HG03108 (cell line): Measurements from ENCODE around the gene SLIT3.
"Not testable (repeated sequence)": the region's sequence is repeated elsewhere in the genome, so short reads cannot be mapped to it uniquely, and the experiment has no call there.

Experiments used
- ATAC-seq: cut with Tn5 transposase; IDR thresholded peaks from one replicate; pipeline ENCODE4 v1.9.1; 2021; ENCODE audit warnings: moderate library complexity; ENCODE audit not compliant: unreplicated experiment

Gene SLIT3

GRCh38 chr5:168756453-168757391 is 544.2 kb downstream of the SLIT3 start:
- ATAC-seq = no peak

- no peak for ATAC-seq
These were observed 545.3 kb downstream of the SLIT3 start for GRCh38 chr5:168755548-168756093.

- ATAC-seq = no peak
These were observed 547.2 kb downstream of the SLIT3 start for GRCh38 chr5:168753691-168754254.

GRCh38 chr5:168752416-168753190 is 548.3 kb downstream of the SLIT3 start:
- no peak for ATAC-seq

GRCh38 chr5:168752012-168752411 is 548.9 kb downstream of the SLIT3 start:
- ATAC-seq = no peak

- no peak for ATAC-seq
These were observed 550.0 kb downstream of the SLIT3 start for GRCh38 chr5:168750926-168751325.

- no peak for ATAC-seq
These were observed 551.4 kb downstream of the SLIT3 start for GRCh38 chr5:168749391-168750100.

GRCh38 chr5:168747987-168748777 is 552.8 kb downstream of the SLIT3 start:
- peak; percentile 49 for ATAC-seq

- ATAC-seq = no peak
These were observed 553.9 kb downstream of the SLIT3 start for GRCh38 chr5:168746893-168747640.

- not testable (repeated sequence) for ATAC-seq
These were observed 554.6 kb downstream of the SLIT3 start for GRCh38 chr5:168746126-168746892.

- no peak for ATAC-seq
These were observed 557.3 kb downstream of the SLIT3 start for GRCh38 chr5:168743617-168744016.

GRCh38 chr5:168742311-168742710 is 558.6 kb downstream of the SLIT3 start:
- not testable (repeated sequence) for ATAC-seq

GRCh38 chr5:168740811-168741213 is 560.1 kb downstream of the SLIT3 start:
- ATAC-seq = no peak

GRCh38 chr5:168740092-168740800 is 560.7 kb downstream of the SLIT3 start:
- ATAC-seq = no peak

GRCh38 chr5:168737066-168737465 is 563.9 kb downstream of the SLIT3 start:
- ATAC-seq = no peak

- ATAC-seq = no peak
These were observed 564.6 kb downstream of the SLIT3 start for GRCh38 chr5:168736281-168736831.

- ATAC-seq = peak; percentile 67
These were observed 566.2 kb downstream of the SLIT3 start for GRCh38 chr5:168734620-168735300.
